ENCODE measurements around the gene OPCML.

Gene OPCML

GRCh38 chr11:133350045-133350444 lies 182.3 kb downstream of the OPCML start:
- no peak for DNase-seq

GRCh38 chr11:133347988-133348387 lies 184.3 kb downstream of the OPCML start:
- DNase-seq, result no peak

- no peak for DNase-seq
Observed at GRCh38 chr11:133346137-133346536, 186.2 kb downstream of the OPCML start.

- no peak for DNase-seq
Observed at GRCh38 chr11:133343951-133344350, 188.3 kb downstream of the OPCML start.

GRCh38 chr11:133339495-133340140 lies 192.7 kb downstream of the OPCML start:
- no peak for DNase-seq

DNA sequence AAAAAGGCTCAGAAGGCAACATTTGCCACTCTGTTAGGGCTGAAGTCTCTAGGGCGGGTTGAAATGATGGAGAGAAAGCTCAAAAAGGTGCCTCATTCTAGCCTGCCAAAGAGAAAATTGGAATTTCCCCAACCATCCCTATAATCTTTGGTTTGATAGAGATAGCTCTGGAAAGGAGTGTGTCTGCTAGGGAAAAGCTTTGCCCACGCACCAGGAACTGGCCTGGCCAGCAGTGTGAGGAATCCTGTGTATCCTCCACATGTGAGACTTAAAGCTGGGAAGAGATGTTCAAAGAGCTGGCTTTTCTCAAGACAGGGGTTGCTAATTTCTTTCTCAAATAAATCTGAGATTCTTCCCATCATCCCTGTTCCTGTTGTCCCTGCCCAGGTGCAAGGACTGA lies 193.7 kb downstream of the OPCML start:
- no peak for DNase-seq

GRCh38 chr11:133337951-133338418 lies 194.3 kb downstream of the OPCML start:
- no peak for DNase-seq

GRCh38 chr11:133337193-133337592 lies 195.1 kb downstream of the OPCML start:
- DNase-seq, result no peak

DNA sequence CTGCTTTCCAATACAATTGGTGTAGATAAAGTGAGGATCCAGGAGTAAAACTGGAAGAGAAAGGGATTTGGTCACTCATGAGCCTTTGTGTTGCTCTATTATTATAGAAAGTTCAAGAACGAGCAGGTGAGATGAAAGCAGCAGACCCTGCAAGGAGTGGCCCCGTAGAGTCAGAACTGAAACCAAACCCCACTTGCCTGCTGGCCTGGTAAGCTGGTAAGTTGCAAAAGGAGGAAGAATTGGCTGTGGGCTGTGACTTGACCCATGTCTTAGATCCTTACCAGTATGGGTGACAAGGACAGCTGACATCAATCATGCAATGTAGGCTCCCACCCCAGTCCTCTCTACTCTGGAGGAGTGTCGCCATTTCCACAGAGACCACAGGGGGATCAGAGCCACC lies 201.3 kb downstream of the OPCML start:
- no peak for DNase-seq

DNA sequence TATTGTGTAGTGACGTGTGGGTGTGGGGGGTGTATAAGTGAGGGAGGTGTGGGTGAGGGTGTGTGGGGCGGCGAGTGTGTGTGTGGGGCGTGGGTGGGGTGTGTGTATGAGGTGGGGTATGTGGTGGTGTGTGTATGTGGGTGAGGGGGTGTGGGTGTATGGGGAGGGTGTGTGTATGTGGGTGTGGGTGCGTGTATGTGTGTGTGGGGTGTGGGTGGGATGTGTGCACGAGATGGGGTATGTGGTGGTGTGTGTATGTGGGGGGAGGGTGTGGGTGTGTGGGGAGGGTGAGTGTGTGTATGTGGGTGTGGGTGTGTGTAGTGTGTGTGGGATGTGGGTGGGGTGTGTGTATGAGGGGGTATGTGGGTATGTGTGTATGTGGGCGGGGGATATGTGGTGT lies 205.5 kb downstream of the OPCML start:
- DNase-seq, result no peak

- no peak for DNase-seq
Observed at GRCh38 chr11:133326332-133326731, 206.0 kb downstream of the OPCML start.

- no peak for DNase-seq
Observed at GRCh38 chr11:133325711-133326110, 206.6 kb downstream of the OPCML start.

DNA sequence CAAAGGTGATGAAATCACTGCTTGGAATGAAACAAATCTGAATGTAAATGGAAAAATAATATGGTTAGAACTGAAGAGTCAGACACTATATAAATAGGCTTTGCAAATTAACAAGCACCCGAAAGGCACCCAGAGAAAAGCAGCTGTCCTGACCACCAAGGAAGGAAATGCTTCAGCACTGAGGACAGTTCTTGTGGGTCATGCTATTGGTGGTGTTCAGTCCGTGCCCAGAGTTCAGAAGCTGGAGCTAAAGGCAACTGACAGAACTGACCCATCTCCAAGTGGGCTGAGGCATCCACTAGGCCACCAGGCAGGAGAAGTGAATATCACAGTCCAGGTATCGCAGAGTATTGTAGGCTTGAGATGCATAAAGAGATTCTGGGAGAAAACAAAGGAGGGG lies 208.9 kb downstream of the OPCML start:
- no peak for DNase-seq

DNA sequence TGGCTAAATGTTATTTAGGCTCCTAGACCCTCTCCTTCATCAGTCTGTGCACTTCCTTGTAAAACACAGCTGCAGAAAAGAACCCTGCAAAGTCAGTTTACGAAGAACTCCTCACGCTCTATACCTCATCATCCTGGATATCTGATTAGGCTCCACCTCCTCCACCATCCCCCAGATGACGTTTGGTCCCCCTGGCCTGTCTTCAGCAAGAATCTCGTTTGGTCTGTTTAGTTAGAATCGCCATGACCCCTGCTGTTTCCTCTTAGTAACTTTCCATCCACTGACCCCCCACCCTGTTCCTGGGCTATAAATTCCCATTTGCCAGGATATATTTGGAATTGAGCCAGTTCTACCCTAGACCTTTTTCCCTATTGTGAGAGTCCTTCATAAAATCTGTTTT lies 214.1 kb downstream of the OPCML start:
- DNase-seq, result no peak

GRCh38 chr11:133311230-133311629 lies 221.1 kb downstream of the OPCML start:
- no peak for DNase-seq

DNA sequence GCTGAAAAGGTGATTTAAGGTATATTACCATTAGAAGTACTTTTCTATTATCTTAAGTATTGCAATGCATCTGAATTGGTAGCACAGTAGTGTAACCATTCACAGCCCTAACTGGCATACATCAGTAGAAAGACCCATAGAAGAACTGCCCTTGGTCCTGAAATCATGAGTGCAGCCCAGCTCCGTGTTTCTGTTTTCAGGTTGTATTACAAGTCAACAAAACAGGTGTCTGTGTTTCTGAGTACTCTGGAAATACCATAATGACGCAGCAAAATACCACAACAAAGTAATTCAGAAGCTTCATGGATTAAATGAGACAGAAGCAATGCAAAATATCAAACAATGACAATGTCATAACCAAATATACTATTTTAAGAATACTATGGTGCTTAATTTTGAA lies 226.3 kb downstream of the OPCML start:
- DNase-seq, result no peak

DNA sequence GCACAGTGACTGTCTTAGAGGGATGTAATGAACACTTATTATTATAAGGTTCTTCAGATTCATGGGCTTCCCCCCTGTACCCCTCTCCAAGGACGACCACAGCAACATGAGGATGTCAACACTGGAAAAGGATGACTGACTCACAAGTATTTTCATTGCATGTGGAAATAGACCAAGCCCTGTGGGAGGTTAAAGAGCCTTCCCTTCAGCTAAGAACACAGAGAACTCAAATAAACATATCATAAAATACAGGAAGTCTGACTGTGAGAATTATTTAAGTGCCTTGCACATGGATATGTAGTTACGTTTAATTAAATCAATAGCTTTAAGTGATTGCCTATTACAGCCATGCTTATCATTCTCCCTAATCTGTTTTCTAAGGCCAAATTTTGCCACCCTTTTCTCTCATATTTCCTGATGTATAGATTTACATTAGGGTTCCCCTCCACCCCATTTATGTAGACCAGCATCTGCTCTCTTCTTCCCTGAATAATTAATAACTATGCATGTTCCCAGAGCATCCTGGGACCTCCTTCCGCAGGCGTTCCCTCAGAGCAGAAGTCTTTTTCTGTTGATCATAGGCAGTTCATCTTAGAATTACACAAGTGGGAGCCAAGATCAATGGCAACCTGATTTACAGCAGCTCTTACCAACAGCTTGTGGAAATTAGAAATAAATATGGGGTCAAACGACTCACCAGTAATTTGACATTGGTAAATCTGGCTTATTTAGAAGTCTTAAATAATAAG lies 226.9 kb downstream of the OPCML start:
- no peak for DNase-seq

GRCh38 chr11:133303262-133303661 lies 229.0 kb downstream of the OPCML start:
- DNase-seq, result no peak

DNA sequence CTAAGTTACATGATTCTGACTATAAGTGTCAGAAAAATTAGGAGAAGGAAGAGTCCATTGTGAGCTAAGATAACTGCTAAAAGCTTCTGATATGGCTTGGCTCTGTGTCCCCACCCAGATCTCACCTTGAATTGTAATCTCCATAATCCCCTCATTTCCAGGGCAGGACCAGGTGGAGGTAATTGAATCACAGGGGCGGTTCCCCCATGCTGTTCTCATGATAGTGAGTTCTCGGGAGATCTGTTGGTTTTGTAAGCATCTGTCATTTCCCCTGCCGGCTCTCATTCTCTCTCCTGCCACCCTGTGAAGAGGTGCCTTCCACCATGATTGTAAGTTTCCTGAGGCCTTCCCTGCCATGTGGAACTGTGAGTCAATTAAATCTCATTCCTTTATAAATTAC lies 230.2 kb downstream of the OPCML start:
- DNase-seq, result no peak

DNA sequence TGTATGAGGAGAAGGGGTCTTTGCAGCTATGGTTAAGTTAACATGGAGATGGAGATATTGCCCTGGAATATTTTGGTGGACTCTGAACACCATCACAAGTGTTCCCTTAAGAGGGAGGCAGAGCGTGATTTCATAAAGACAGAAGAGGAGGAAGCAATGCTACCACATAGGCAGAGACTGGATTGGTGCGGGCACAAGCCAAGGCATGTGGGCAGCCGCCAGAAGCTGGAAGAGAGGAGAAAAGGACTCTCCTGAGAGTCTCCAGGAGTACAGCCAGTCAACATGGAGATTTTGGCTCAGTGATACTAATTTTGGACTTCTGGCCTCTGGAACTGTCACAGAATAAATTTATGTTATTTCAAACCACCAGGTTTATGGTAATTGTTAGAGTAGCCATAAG lies 231.6 kb downstream of the OPCML start:
- DNase-seq, result no peak

- DNase-seq, result no peak
Observed at GRCh38 chr11:133291780-133292179, 240.5 kb downstream of the OPCML start.

DNA sequence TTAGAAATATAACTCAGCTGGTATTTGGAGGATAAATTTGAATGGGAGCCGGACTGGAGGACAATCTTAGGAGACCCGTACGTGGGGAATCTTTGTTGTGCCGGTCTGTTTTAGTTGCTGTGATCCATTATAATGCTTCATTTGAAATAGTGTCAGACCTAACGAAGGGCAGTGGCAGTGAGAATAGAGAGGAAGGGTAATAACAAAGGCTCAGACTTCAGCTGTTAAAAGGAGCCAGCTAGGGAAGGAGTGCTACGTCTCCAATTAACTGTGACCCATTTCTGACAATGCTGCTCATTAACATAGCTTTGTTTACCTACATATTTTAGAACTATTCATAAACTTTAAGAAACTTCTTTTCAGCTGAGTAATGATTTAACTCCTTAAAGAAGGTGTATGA lies 246.9 kb downstream of the OPCML start:
- no peak for DNase-seq

- no peak for DNase-seq
Observed at GRCh38 chr11:133284156-133284555, 248.1 kb downstream of the OPCML start.

DNA sequence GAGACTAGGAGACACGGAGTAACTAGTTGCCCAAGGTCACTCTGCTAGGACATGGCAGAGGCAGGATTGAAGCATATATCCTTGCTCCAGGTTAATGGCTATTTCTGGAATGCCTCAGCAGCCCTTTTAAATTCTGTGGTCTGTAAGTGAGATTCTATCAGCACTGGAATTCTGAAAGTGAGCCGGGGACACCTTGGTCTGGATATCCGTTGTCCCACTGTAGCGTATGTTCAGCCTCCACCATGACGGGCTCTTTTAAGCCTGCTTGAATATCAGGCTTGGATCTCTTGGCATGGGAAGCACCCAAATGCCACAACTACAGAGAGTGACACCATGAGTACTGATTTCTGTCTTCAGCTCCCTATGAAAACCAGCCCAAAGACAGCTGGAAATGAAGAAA lies 254.4 kb downstream of the OPCML start:
- DNase-seq, result no peak
